Measurements from ENCODE around the gene TINAGL1.

TINAGL1 gene

DNA sequence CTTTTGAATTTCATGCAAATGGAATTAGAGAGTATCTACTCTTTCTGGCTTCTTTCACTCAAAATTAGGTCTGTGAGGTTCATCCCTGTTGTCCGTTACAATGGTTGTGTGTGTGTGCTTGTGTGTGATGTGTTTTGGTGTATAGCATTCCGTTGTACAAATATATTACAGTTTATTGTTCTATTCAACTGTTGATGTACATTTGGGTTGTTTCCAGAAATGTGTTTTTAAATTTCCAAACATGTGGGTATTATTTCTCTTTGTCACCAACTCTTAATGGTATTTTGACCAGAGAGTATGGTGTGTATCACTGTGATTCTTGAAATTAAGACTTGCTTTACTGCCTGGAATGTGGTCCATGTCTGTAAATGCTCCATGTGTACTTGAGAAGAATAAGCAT lies 24.3 kb downstream of the TINAGL1 start:
- DNase-seq (ENCODE audit: insufficient read length, low spot score) (no peak), FAIRE-seq (no peak)

DNA sequence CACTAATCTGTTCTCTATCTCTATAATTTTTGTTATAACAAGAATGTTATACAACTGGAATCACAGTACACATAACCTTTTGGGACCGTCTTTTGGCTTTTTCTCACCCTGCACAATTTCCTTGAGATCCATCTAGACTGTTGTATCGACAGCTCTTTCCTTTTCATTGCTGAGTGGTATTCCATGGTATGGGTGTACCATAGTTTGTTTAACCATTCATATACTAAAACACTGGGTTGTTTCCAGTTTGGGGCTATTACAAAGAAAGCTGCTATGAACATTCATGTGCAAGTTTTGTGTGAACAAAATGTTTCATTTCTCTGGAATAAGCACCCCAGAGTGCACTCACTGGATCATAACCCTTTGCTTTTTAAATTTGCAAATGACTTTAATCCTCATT lies 25.8 kb downstream of the TINAGL1 start:
- no peak for FAIRE-seq
- no peak for DNase-seq (ENCODE audit: insufficient read length, low spot score)

DNA sequence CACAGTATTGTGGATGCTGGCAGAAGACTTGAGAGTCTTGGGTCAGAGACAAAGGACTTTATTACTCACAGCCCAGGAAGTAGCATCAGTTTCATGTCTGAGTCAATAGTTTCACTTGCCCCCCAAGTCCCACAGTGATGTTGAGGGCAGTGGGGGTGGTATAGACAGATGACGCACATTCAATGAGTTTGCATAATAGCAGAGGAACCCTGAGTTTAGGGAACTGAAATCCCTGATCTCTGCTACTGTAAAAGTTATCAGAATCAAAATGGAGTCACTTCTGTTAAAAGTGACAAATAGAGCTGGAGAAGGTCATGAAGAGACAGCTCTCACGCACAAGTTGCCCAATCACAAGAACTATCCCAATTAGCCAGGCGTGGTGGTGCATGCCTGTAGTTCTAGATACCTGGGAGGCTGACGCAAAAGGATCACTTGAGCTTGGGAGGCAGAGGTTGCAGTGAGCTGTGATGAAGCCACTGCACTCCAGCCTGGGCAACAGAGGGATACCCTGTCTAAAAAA lies 29.7 kb downstream of the TINAGL1 start:
- DNase-seq (ENCODE audit: insufficient read length, low spot score) (peak; percentile 63), FAIRE-seq (peak; percentile 94)

DNA sequence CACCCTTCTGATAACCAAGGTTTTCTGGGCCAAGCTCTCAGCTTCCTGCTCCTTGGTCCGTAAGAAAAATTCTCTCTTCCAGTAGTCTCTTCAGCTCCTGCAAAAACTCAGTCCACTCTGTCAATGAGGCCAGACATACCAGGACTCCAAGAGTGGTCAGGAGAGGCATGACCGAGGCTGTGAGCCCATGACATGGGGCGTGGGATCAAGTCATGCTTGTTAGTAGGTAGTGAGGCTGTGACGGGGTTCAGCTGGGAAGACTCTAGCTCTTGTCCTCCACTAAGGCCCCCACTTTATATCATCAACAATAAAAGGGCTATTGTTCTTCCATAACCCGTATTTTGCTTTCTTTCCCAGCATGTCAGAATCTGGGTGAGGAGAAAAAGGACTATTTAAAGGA lies 31.0 kb downstream of the TINAGL1 start:
- FAIRE-seq (no peak), DNase-seq (ENCODE audit: insufficient read length, low spot score) (no peak)

DNA sequence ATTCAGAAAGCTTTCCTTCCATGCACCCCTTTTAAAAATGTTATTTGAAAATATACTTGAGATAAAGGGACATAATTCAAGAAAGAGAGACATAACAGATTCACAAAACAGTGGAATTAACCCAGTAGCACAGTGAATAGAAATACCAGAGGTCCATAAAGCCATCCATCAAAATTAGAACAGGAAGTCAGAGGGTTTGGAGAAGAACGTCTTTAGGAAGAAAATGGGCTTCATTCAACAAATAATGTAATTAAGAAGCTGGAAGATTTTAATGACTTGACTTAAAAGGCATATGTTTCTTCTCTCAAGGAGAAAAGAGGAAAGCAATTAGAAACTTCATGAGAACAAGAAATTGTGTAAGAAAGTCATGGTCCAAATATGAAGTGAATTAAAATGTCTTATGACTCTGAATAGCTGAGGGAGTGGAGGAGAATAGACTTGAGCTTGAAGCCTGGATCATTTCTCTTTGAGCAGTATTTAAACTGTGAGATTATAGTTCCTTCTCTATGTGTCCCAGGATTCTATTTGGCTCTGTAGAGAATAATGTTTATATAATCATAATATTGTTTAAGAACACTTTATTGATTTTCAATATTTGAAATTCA lies 33.3 kb downstream of the TINAGL1 start:
- DNase-seq (ENCODE audit: insufficient read length, low spot score), result no peak
- no peak for FAIRE-seq

DNA sequence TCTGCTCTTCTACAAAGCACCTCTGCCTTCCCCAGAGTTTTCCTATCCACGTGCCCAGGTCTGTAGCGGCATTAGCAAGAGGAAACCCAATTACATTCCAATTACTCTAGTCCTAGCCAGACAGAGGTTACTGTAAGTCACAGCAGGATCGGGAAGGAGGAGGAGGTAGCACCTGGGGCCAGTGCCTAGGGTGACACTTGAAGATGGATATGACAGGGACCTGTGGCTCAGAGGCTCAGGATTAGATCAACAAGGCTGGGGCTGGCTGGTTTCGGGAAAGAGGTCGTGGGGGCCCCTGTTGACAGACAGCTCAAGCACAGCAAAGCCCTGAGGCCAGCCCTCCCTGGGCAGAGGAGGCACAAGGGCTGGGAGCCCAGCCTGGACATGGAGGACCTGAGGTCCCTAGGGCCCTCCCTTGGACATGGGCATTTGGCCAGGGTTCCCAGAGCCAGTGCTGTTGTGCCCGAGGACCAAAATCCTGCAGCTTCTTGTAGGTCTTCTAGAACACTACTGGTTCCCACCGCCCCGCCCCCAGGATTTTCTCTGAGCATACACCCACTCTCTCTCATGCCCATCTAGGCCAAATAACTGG lies 38.2 kb downstream of the TINAGL1 start:
- DNase-seq (ENCODE audit: insufficient read length, low spot score), result no peak
- FAIRE-seq, result no peak

DNA sequence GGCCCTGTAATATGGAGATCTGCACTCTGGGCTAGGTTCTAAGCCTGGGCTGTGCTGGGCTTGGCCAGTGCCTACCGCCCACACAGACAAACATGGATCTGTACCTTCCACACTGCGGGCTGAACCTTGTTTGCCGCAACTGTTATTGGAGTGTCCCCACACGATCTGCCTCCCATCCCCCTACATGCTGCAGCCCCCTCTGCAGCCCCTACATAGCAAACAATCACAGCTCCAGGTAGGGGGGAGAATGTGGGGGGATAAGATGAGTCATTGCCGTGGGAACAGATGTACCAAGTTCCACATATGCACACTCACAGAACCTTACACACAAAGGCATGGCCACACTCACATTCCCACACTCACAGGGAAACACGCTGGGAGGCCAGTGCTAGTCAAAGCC lies 39.1 kb downstream of the TINAGL1 start:
- FAIRE-seq, result no peak

DNA sequence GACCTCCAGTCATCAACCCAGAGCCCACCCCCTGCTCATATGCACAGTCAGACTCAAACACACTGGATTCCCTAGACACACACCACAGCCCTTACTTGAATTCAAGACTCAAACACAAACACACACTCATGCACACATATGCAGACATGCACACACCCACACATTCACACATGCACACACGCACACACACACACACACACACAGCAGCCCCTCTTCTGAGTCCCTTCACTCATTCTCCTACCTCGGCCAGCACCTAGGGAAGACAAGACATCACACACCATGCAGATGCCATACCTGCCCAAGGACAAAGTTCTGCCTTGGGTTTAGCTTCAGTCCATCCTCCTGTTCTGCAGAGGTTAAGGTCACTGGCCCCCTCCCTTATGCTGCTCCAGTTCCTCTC lies 39.6 kb downstream of the TINAGL1 start:
- FAIRE-seq (no peak), DNase-seq (ENCODE audit: insufficient read length, low spot score) (no peak)

More for the DNA sequence above, 39.1 kb downstream of the TINAGL1 start:
- no peak for DNase-seq (ENCODE audit: insufficient read length, low spot score)

DNA sequence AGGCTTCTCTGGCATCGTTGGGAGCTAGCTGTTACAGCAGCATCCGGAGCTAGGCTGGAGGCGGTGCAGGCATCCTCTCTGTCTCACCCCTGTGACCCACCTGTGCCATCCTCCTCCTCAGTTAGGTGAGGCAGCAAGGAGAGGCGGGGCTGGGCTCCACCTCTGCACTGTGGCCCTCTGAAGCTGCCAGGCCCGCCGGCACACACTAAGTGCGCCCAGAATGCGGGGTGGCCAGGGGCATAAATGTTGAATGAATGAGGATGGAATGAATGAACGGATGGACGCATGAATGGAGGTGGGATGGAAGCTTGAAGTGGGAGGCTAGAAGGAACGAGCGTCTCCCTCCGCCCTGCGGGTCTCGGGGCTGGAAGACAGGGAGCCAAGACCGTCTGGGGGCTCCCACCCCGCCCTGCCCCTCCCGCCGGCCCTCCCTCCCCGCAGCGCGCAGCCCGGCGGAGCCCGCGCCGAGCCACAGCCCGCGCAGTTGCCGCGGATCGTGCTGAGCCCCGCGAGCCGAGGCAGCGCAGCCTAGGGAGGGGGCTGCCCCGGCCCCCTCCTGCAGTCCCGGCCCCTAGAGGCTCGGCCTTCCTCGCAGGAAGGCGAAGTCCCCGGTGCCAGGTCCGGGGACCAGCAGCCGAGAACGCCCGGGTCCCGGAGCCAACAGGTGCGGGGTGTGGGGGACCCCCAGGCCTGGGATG lies 41.1 kb downstream of the TINAGL1 start, which contains the start of gene HCRTR1:
TSS of gene HCRTR1 (plus strand) at position 472 of the 698 bp plus-strand sequence. CDS start 1,504 bp downstream, outside the sequence.
- DNase-seq (ENCODE audit: insufficient read length, low spot score), result no peak
- no peak for FAIRE-seq

DNA sequence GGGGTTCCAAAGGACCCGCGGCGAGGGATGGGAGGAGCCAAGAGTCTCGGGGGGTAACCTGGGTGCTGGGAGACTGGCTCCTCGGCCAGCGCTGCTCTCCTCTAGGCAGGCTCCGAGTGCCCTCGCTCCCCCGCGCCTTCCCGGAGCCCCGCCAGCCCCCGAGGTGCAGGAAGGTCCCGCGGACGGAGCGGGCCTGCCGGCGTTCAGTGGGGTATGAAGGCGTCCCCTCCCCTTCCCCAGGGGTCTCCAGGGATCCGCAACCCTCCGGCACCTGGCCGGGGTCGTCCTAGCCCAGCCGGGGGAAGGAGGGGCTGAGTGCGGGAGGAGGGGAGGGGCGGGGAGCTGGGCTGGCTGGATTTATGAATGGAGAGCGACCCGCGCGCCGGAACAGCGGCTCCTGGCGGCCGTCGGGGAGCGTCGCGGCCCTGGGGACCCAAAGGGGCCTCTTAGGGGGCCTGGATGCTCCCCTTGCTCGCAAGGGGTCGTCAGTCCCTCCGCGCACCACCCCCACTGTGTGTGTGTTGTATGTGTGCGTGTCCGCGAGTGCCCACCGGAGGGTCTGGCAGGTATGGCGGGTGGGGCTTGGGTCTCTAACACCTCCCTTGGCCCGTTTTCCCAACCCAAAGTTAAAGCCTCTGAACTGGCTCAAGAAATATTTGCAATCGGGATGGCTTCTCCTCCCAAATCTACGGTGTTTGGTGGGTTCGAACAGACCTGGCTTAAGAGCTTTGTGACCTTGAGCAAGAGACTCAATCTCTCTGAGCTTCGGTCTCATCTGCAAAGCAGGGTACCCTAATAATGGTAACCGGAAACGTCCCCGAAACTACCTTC lies 41.8 kb downstream of the TINAGL1 start:
- FAIRE-seq (no peak), DNase-seq (ENCODE audit: insufficient read length, low spot score) (peak; percentile 73)

DNA sequence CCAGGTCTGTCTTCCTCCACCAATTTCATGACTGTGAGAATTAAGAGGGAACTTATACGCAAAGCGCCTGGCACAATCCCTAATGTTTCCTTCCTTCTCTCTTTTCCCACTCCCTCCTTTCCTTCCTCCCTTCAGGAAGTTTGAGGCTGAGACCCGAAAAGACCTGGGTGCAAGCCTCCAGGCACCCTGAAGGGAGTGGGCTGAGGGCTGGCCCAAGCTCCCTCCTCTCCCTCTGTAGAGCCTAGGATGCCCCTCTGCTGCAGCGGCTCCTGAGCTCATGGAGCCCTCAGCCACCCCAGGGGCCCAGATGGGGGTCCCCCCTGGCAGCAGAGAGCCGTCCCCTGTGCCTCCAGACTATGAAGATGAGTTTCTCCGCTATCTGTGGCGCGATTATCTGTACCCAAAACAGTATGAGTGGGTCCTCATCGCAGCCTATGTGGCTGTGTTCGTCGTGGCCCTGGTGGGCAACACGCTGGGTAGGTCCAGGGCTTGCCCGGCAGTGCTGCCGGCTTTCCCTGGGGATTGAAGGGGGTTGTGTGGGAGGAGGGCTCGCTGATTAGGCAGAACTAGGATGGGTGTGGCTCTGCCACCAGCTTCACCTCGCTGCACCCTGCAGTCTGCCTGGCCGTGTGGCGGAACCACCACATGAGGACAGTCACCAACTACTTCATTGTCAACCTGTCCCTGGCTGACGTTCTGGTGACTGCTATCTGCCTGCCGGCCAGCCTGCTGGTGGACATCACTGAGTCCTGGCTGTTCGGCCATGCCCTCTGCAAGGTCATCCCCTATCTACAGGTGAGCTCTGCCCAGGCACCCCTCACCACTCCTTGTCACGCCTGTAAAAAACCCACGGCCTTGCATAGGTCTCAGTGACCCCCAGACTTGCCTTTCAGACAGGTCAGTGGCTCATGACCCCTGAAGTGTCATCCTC lies 42.9 kb downstream of the TINAGL1 start:
- no peak for FAIRE-seq
- no peak for DNase-seq (ENCODE audit: insufficient read length, low spot score)

DNA sequence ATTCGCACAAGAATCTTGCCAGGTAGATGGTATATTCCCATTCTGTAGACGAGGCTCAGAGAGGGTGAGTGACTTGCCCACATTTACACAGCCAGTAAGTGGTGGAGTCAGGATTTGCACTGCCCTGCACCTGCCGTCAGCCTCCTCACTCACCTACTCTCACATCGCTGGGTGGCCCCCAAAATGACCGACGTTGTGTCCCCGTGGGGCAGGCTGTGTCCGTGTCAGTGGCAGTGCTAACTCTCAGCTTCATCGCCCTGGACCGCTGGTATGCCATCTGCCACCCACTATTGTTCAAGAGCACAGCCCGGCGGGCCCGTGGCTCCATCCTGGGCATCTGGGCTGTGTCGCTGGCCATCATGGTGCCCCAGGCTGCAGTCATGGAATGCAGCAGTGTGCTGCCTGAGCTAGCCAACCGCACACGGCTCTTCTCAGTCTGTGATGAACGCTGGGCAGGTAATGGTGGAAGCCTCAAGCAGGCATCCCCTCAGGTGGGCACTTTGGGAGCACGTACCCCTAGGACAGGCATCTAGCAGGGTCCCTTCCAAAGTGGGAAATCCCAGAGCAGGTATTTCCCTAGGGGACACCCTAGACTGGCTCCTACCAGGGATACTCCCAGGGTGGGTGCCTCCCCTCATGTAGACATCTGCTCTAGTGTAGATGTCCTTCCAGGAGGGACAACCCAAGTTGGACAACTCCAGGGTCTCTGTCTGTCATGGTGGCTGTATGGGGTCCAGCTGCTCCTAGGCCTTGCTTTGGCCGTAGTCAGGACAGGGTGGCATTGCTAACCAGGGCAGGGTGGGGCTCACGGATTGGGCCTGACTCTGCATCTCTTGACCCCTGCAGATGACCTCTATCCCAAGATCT lies 44.5 kb downstream of the TINAGL1 start:
- FAIRE-seq (no peak), DNase-seq (ENCODE audit: insufficient read length, low spot score) (no peak)

DNA sequence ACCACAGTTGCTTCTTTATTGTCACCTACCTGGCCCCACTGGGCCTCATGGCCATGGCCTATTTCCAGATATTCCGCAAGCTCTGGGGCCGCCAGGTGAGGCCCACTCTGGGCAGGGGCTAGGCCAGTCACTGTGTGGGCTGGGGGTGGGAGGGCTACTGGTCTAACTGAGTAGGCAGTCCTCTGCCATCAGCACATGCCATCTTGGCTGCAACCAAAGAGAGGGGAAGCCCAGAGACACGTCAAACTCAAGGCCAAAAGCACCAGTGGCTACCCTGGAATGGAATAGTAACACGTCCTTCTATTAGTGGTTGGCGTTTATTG lies 45.1 kb downstream of the TINAGL1 start:
- no peak for DNase-seq (ENCODE audit: insufficient read length, low spot score)
- no peak for FAIRE-seq

DNA sequence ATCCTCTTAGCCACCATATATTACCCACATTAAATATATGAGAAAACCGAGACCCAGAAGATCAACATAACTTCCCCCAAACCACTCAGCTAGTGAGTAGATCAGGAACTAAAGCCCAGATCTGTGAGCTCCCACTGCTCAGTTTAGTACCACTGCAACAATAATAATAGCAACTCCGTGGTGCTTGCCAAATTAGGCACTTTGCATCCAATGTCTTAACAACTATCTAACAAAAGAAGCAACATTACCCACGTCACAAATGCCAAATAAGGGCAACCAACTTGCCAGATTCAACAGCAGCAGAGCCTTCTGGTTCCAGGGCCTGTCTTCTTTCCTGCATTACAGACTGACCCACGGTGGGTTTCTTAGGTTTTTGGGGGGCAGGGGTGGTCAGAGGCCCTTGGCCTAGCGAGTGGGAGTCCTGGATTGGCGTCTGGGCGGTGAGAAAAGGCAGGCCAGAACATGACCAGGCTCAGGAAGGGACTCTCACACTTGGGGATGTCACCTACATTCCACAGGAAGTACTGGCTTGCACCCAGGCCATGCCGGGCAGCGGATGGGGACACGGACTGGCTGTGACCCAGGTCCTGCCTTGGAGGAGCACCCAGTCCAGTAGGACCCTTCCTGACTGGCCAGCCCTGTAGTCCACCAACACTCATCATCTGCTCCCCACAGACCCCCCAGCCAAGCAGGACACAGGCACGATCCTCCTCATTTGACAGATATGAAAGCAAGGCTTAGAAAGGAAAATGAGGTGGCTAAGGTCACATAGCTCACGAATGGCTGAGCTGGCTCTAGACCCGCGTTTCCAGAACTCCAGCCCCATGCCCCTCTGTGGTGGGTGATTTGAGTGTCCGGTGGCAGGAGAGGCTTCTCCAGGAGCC lies 45.8 kb downstream of the TINAGL1 start:
- no peak for FAIRE-seq

DNA sequence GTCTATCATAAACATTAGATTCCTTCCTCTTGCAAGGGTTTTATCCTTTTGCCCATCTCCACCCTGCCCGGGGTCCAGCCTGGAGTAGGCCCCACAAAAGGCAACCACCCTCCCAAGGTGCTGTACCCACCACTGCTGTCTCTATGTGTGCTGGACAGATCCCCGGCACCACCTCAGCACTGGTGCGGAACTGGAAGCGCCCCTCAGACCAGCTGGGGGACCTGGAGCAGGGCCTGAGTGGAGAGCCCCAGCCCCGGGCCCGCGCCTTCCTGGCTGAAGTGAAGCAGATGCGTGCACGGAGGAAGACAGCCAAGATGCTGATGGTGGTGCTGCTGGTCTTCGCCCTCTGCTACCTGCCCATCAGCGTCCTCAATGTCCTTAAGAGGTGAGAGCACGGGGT lies 47.0 kb downstream of the TINAGL1 start:
- no peak for FAIRE-seq
- no peak for DNase-seq (ENCODE audit: insufficient read length, low spot score)

More for the DNA sequence above, 45.8 kb downstream of the TINAGL1 start:
- DNase-seq (ENCODE audit: insufficient read length, low spot score), result no peak

DNA sequence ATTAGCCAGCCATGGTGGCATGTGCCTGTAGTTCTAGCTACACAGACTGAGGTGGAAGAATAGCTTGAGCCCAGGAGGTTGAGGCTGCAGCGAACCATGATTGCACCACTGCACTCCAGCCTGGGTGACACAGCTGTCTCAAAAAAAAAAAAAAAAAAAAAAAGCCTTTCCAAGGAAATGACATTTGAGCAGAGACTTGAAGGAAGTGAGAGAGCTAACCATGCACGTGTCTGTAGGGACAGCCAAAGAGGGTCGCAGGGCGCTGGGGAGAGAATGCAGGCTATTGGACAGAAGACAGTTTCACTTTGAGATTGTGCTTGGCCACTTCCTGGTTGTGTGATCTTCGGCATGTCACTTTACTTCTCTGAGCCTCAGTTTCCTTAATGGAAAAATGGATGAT lies 48.0 kb downstream of the TINAGL1 start:
- DNase-seq (ENCODE audit: insufficient read length, low spot score) (no peak), FAIRE-seq (peak; percentile 56)

DNA sequence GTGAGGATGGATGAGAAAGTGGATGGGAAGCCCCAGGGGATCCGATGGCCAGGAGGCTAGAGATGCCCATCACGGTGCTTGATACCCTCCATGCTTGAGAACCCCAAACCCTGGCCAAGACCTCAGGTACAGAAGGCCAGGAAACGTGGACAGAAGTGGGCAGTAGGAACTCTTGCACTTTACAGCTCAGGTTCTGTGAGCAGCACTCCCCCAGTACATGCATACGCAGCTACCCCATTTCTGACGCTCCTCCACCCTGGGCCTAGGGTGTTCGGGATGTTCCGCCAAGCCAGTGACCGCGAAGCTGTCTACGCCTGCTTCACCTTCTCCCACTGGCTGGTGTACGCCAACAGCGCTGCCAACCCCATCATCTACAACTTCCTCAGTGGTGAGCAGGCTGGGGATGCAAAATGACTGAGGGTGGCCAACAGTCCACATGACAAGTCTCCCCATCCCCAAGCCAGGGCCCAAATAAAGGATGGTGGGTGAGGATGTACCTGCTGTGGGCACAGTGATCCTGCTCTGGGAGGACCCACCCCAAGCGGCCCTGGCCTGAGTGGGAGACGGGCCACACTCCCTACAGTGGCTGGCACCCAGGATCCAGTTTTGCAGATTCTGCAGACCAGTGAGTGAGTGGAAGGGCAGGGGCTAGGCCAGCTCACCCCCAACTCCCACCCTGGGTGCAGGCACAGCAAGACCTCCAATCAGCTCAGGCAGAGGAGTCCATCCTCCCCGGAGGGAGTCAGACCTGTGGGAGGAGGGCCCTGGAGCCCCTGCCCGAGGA lies 48.6 kb downstream of the TINAGL1 start:
- DNase-seq (ENCODE audit: insufficient read length, low spot score) (no peak), FAIRE-seq (no peak)
